TTC549 (cell line): ENCODE results near the gene MSRB3.

Experiments used
- FAIRE-seq: peaks from 2 replicates; lab custom pipeline; 2012; peaks lifted over from hg19 to GRCh38; lab: Jason Lieb, UNC

The MSRB3 gene

GRCh38 chr12:65327207-65328076, 49.0 kb downstream of the MSRB3 start:
- no peak for FAIRE-seq

GRCh38 chr12:65329721-65330120, 51.2 kb downstream of the MSRB3 start:
- FAIRE-seq = no peak

- FAIRE-seq = no peak
These were observed 51.8 kb downstream of the MSRB3 start for GRCh38 chr12:65330331-65330730.

DNA sequence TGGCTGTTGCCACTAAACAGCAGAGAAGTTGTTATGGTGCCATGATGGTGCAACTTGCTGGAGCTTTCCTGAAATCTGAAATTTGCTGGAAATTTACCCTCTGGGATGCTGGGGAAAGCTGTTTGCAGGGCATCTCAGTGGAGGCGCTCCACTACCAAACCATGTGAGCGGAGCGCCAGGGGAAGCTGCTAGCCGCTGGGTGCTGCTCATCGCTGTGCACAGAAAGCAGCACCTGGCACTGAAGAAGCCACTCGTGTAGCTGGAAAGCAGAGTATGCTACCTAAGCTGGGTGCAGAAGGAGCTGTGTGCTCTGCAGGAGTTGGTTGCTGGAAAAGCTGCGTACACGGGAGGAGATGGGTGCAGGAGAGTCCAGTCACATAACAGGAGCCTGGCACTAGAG, 53.0 kb downstream of the MSRB3 start:
- FAIRE-seq = no peak

DNA sequence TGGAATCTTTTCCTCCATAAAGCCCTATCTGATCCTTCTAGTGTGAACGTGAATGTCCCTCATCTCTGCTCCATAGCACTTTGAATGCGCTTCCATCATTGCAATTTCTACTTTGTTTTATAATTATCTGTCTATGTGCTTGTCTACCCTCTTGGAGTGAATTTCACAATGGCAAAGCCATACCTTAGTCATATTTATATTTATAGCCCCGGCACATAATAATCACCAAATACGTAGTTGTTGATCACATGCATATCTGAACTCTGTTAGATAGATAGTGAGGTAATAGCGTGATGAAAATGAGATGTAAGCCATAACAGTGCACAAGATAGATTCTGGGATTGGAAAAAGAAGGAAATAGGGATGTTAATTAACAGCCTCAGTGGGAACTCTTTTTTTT, 55.2 kb downstream of the MSRB3 start:
- no peak for FAIRE-seq

DNA sequence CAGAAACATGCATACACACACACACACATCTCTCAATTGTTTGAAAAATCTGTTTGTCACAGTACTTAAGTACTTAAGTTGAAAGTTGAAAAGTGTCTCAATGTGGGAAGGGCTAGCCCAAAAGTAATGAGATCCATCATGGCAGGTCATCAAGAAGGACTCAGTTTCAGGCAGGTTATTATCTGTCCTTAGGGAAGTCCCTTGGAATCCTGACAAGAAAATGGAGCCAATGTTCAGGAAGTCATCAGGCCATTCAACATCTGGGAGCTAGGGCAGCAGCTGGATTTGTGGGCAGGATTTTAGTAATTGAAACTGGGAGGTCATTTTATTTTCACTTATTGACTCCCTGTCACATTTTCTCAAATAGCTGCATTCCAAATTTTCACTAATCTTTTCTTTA, 56.0 kb downstream of the MSRB3 start:
- no peak for FAIRE-seq

DNA sequence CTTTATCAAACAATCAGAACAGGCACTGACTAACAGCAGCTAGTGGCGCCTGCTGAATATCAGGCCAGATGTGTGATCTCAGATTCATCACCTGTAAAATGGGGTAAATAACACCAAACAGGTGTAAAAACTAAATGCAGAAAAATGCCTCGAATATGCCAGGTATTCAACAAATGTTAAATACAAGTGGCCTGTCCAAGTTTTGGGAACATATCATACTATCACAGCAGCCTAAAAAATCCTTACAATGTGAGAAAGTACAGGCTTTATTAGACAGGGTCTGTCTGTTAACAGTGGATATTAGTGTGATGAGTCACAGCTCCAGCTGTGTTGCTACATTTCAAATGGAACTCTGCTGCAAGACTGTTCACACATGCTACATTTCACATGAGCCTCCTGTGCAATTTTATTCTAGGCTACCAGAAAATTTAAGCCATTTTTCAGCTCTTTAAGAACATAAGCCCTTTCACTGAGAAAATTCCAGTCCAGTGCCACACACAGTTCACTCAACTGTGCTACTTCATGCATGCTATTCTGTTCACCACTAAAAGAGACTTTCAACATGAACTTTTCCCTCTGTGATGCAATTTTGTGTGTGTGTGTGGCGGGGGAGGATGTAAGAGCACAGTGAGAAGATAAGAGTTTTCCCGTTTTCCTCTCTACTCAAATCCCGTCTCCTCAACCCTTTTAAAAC, 56.7 kb downstream of the MSRB3 start:
- no peak for FAIRE-seq

DNA sequence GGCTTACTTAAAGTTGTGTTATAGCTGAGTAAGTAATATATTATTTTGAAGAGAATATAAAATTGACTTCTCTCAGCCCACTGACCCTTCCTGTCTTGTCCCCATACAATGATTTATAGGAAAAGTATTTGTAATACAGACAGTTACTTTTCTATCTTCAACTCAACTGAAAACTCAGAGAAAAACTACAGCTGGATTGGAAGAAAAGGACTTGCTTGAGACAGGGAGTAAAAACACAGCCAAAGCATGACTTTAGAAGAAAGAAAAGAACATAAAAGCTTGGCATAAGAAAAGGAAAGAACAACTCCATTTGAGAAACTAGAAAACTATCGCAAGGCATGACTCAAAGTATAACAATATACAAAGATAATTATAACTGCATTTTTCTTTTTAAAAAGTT, 57.5 kb downstream of the MSRB3 start:
- FAIRE-seq = no peak

DNA sequence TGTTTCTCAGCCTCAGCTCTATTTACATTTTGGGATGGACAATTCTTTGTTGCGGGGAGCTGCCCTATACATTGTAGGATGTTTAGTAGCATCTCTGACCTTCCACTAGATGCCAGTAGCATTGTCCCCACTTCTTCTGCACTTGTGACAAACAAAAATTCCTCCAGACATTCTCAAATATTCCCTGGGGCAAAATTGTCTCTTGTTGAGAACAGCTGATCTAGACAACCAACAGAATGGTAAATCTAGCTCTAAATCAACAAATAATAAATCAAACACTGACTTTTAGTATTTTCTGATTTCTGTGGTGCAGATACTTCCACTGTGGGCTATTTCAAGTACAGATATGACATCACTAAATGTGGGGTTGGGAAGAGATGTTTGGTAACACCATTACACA, 60.7 kb downstream of the MSRB3 start:
- no peak for FAIRE-seq

GRCh38 chr12:65343230-65343629, 64.7 kb downstream of the MSRB3 start:
- FAIRE-seq = no peak

DNA sequence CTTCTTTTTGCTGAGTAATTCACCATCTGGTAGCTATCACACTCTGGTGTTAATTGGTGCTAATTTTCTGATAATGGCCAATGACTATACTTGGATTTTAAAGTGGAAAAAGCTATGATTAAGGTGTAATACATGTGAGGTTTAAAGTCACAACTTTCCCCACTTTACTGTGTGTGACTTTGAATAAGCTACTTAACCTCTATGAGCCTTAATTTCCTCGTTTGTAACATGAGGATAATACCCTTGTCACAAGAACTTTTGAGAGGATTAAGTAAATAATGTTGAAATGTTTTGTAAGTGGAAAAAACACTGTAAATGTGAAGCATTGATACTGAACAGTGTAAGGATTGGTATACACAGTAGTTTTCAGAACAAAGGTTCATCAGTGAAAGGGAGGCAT, 65.3 kb downstream of the MSRB3 start:
- no peak for FAIRE-seq

DNA sequence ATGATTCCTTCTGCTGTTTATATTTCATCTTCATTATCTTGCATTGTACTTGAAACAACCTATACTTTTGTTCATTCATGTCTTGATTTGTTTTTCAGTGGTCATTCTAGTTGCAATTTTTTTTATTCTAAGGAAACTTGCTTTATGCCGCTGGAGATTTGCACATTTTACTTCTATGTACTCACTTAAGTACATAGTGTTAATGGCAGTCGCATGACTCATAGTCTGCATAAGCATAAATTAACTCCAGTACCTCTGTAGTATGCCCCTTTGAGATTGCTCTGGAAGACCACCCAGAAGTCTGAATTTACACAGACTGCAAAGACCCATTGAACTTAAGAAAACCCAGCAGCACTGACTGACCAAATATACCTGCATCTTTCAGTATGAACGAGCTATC, 77.0 kb downstream of the MSRB3 start:
- FAIRE-seq = no peak

DNA sequence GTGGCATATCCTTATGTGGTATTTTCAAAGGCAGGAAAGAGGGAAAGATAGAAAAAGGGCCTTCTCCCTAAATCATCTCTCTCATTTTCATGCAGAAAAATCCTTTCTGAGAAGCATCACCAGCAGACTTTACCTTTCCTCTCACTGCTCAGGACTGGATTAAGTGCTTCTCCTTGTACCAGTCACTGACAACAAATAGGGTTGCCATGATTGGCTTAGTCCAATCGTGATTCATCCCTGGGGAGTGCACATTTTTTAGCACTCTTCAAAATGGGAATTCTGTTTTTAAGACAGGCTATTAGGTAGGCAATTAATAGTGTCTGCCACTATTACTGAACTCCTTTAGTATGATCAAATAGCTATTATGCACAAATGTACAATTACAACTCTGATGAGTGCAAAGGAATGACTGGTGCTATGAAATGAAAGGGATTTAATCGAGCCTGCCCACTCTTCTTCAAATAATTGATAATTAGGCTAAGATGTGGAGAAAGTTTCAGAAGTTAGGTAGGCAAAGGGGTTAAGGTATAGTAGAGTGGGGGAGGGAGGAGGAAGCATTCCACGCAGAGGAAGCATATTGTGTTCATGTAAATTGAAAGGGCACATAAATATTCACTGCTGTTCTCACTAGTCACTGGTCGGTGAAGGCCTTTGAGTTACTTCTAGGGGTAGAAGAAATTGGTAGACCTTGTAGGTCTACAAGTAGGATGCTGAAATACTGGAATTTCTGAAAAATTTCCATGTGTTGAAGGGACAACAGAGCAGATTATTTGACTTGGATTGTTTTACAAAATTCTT, 84.0 kb downstream of the MSRB3 start:
- FAIRE-seq = no peak

GRCh38 chr12:65364046-65364445, 85.6 kb downstream of the MSRB3 start:
- no peak for FAIRE-seq

DNA sequence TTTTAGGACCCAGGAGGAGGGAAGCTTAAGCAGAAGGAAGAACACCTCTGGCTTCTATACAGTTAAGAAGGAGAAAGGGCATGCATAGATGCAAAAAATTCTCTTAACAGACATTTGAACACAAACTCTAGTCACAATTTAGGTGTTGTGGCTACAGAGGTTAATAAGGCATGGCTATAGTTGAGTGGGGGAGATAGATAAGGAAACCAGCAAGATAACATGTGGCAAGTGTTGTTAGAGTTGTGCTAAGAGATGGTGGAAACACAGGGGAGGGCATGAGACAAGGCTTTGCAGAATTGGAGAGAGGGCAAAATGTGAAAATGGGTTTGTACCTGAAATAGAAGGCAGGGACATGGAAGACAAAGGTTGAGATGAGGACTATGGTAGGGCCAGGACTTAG, 88.9 kb downstream of the MSRB3 start:
- FAIRE-seq = no peak

- no peak for FAIRE-seq
These were observed 89.6 kb downstream of the MSRB3 start for GRCh38 chr12:65368055-65368454.

DNA sequence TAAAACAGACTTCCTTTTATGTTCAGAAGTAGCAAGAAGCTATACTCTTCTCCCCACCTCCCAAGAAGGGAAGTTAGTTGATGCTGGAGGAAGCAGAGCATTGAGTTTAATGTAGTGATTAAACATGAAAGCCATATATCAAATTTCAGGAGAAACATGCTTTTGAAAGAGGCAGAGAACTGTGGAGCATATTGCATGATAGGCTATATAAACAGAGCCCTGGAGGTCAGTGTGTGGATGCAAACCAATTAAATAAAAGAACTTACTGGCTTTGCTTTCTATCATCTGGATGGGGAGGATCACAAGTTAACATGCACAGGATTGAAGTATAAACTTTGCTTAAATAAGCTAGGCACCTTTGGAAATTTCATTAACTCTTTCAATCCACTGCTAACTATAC, 94.1 kb downstream of the MSRB3 start:
- FAIRE-seq = no peak

- no peak for FAIRE-seq
These were observed 105.8 kb downstream of the MSRB3 start for GRCh38 chr12:65384240-65384639.

DNA sequence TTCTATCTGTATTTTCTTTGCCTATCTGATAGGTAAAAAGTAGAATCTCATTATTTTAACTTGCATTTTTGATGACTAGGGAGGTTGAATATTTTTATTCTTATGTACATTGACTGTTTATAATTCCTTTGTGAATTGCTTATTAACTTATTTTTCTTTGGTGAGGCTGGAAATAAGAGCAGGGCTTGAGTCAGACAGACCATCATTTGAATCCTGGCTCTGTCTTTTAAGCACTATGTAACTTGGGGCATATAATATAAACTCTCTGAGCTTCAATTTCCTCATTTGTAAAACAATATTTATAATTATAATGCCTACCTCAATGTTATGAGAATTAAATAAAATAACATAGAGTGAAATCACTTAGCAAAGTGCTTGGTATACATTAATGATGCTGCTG, 108.9 kb downstream of the MSRB3 start:
- FAIRE-seq = no peak

- FAIRE-seq = no peak
These were observed 111.0 kb downstream of the MSRB3 start for GRCh38 chr12:65389436-65389835.

GRCh38 chr12:65391711-65392110, 113.2 kb downstream of the MSRB3 start:
- no peak for FAIRE-seq

DNA sequence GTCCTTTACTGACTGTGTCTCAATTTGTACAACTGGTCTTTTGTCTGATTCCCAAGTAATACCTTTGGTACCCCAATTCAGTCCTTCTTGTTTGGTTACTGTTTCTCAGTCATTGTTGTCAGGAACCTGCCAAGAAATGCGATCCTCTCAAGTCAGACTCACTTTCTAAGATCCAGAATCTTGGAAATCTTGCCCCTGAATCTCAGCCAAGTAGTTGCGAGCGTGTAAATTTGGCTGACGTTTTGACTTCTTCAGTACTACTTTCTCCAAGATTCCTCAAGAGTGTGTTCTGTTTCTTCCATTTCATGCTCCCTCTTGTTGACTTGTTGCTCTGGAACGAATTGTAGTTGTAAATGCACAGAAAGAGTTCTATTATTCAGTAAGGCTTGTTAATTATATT, 114.0 kb downstream of the MSRB3 start:
- no peak for FAIRE-seq

DNA sequence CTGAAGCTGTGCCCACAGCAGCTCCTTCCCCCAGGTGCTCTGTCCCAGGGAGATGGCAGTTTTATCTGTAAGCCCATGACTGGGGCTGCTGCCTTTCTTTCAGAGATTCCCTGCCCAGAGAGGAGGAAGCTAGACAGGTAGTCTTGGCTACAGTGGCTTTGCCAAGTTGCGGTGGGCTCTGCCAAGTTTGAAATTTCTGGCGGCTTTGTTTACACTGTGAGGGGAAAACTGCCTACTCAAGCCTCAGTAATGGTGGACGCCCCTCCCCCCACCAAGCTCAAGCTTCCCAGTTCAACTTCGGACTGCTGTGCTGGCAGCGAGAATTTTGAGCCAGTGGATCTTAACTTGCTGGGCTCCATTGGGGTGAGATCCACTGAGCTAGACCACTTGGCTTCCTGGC, 124.7 kb downstream of the MSRB3 start:
- FAIRE-seq = no peak
